Type B pancreatic cell (in vitro differentiated cells): ENCODE data around the gene PKHD1. TPM values are rescaled to one million over a fixed set of nuclear protein-coding genes. Genes with fewer than 3 reads are reported as not detected.

ENCODE experiments used
- DNase-seq: peaks from one replicate; pipeline ENCODE4 v3.0.0; 2021; ENCODE audit warnings: mixed read lengths; ENCODE audit not compliant: unreplicated experiment; ENCODE audit errors: extremely low spot score
- H3K27ac Mint-ChIP-seq: 2 replicates; pipeline ENCODE4 v1.8.0; 2021; ENCODE audit warnings: mild to moderate bottlenecking, mixed read lengths
- H3K27me3 Mint-ChIP-seq: 2 replicates; pipeline ENCODE4 v1.8.0; 2021; ENCODE audit warnings: mixed read lengths
- H3K36me3 Mint-ChIP-seq: 2 replicates; pipeline ENCODE4 v1.8.0; 2021; ENCODE audit warnings: mixed read lengths
- H3K4me1 Mint-ChIP-seq: one replicate; pipeline ENCODE4 v1.8.0; 2021; ENCODE audit warnings: mixed read lengths; ENCODE audit not compliant: unreplicated experiment
- H3K4me3 Mint-ChIP-seq: 2 replicates; pipeline ENCODE4 v1.8.0; 2021; ENCODE audit warnings: mild to moderate bottlenecking, mixed read lengths
- H3K9me3 Mint-ChIP-seq: 2 replicates; pipeline ENCODE4 v1.8.0; 2021; ENCODE audit warnings: mixed read lengths
- CTCF ChIP-seq: fragments of 200-600 bp; sonication (generic); conservative IDR thresholded peaks from 2 replicates; pipeline ENCODE4 v1.5.0; 2021; ENCODE audit warnings: antibody characterized with exemption, mild to moderate bottlenecking
- total RNA-seq: library from RNA; stranded (reverse); gene quantifications from 2 replicates; pipeline ENCODE4 v1.2.1, GENCODE V29; 2021; ENCODE audit warnings: low replicate concordance

PKHD1 gene
- total RNA-seq, 1 donor from 2014 or later, result 0.75 TPM

GRCh38 chr6:51778666-51779065, 308.7 kb downstream of the PKHD1 start:
- TF ChIP-seq CTCF, result no peak
- H3K27me3 Mint-ChIP-seq, result no peaks in the 10 kb centered on the region
- no peak for DNase-seq
- H3K9me3 Mint-ChIP-seq, result no peaks in the 10 kb centered on the region
- no peak overlapping the region for H3K27ac Mint-ChIP-seq
- H3K4me1 Mint-ChIP-seq, result peaks cover 4% of the 10 kb centered on the region
- H3K36me3 Mint-ChIP-seq, result no peaks in the 10 kb centered on the region
- H3K4me3 Mint-ChIP-seq, result no peak overlapping the region

- H3K36me3 Mint-ChIP-seq, result no peaks in the 10 kb centered on the region
Measured at GRCh38 chr6:51777618-51778017, 309.8 kb downstream of the PKHD1 start.

GRCh38 chr6:51775942-51776860, 311.2 kb downstream of the PKHD1 start:
- H3K27ac Mint-ChIP-seq, result no peak overlapping the region
- no peak for TF ChIP-seq CTCF
- H3K27me3 Mint-ChIP-seq, result no peaks in the 10 kb centered on the region
- no peak for DNase-seq
- H3K4me1 Mint-ChIP-seq, result peaks cover 4% of the 10 kb centered on the region
- H3K9me3 Mint-ChIP-seq, result no peaks in the 10 kb centered on the region
- H3K4me3 Mint-ChIP-seq, result no peak overlapping the region
- H3K36me3 Mint-ChIP-seq, result no peaks in the 10 kb centered on the region

More at GRCh38 chr6:51777618-51778017, 309.8 kb downstream of the PKHD1 start:
- Mint-ChIP-seq H3K9me3 (no peaks in the 10 kb centered on the region), H3K4me1 (peaks cover 4% of the 10 kb centered on the region), H3K27ac (peak overlapping the region; percentile 69), H3K4me3 (no peak overlapping the region), H3K27me3 (no peaks in the 10 kb centered on the region)
- no peak for TF ChIP-seq CTCF
- no peak for DNase-seq

GRCh38 chr6:51768087-51768486, 319.3 kb downstream of the PKHD1 start:
- no peak for DNase-seq
- Mint-ChIP-seq H3K4me3 (no peak overlapping the region), H3K36me3 (no peaks in the 10 kb centered on the region), H3K9me3 (peaks cover 18% of the 10 kb centered on the region), H3K4me1 (no peaks in the 10 kb centered on the region), H3K27me3 (no peaks in the 10 kb centered on the region), H3K27ac (no peak overlapping the region)
- TF ChIP-seq CTCF, result no peak

GRCh38 chr6:51765230-51765629, 322.2 kb downstream of the PKHD1 start:
- Mint-ChIP-seq H3K4me1 (no peaks in the 10 kb centered on the region), H3K27me3 (no peaks in the 10 kb centered on the region), H3K27ac (no peak overlapping the region), H3K36me3 (no peaks in the 10 kb centered on the region), H3K4me3 (no peak overlapping the region), H3K9me3 (peaks cover 18% of the 10 kb centered on the region)
- no peak for TF ChIP-seq CTCF
- DNase-seq, result no peak
